GM10248 (cell line): ENCODE results near the gene ITCH.
"Not testable (repeated sequence)": the region's sequence is repeated elsewhere in the genome, so short reads cannot be mapped to it uniquely, and the experiment has no call there.

Source experiments
- CTCF ChIA-PET: fragments of 300-600 bp; sonication (Branson Sonifier 250); formaldehyde crosslinking; extraction: SDS; loops from one replicate; lab custom pipeline; 2021; ENCODE audit warnings: antibody characterized with exemption; lab: Yijun Ruan, JAX
- POLR2A ChIA-PET: fragments of 350-650 bp; sonication (Branson Sonifier 250); formaldehyde crosslinking; extraction: SDS; loops from one replicate; lab custom pipeline; 2020; ENCODE audit warnings: antibody characterized with exemption; lab: Yijun Ruan, JAX
- DNase-seq: peaks from one replicate; pipeline ENCODE4 v3.0.0; 2012; ENCODE audit errors: extremely low spot score
- CTCF ChIP-seq: IDR thresholded peaks from 2 replicates; pipeline ENCODE4 v1.5.1; 2012; ENCODE audit warnings: mild to moderate bottlenecking, low read depth; ENCODE audit errors: extremely low read depth, missing control alignments, control extremely low read depth

The ITCH gene

GRCh38 chr20:34355427-34355826 is 7.6 kb upstream of the ITCH start:
- CTCF ChIA-PET, result no interaction called here
- POLR2A ChIA-PET, result no interaction called here
- no peak for TF ChIP-seq CTCF

GRCh38 chr20:34359729-34360128 is 3.3 kb upstream of the ITCH start:
- ChIA-PET CTCF (interaction anchor here (0.8 to 1.4 kb wide), 3 partner anchors 9 to 22 kb away, joined by 3 to 5 read pairs (median 3); no protein-coding TSS in a partner anchor), POLR2A (interaction anchor here (0.6 kb wide), 1 partner anchor 85 kb away, joined by 8 read pairs; no protein-coding TSS in a partner anchor)
- DNase-seq, result not testable (repeated sequence)

More at GRCh38 chr20:34355427-34355826, 7.6 kb upstream of the ITCH start:
- no peak for DNase-seq

GRCh38 chr20:34362502-34363061 is 491 bp upstream of the ITCH start:
- ChIA-PET CTCF (interaction anchor here (0.7 to 3.8 kb wide), 6 partner anchors 14 to 407 kb away, joined by 3 to 19 read pairs (median 5); no protein-coding TSS in a partner anchor), POLR2A (interaction anchor here (0.5 to 1.1 kb wide), 7 partner anchors 14 to 258 kb away, joined by 3 to 11 read pairs (median 5); no protein-coding TSS in a partner anchor)
- no peak for DNase-seq
- no peak for TF ChIP-seq CTCF

GRCh38 chr20:34363465-34364222 is 571 bp downstream of the ITCH start:
- ChIA-PET CTCF (interaction anchor here (1.2 to 3.8 kb wide), 4 partner anchors 13 to 406 kb away, joined by 3 to 19 read pairs (median 6); no protein-coding TSS in a partner anchor), POLR2A (interaction anchor here (0.5 to 1.1 kb wide), 4 partner anchors 13 to 187 kb away, joined by 3 to 6 read pairs (median 4); no protein-coding TSS in a partner anchor)
- TF ChIP-seq CTCF, result no peak
- DNase-seq, result no peak

GRCh38 chr20:34364223-34364506 is 1.1 kb downstream of the ITCH start:
- CTCF ChIA-PET, result interaction anchor here (1.2 to 3.8 kb wide), 2 partner anchors 51 to 113 kb away, joined by 3 to 19 read pairs; no protein-coding TSS in a partner anchor
- DNase-seq, result no peak
- TF ChIP-seq CTCF, result no peak
- POLR2A ChIA-PET, result no interaction called here

GRCh38 chr20:34365765-34366213 is 2.7 kb downstream of the ITCH start:
- DNase-seq, result peak; percentile 72
- ChIA-PET POLR2A (interaction anchor here (0.6 kb wide), 1 partner anchor 393 kb away, joined by 5 read pairs; no protein-coding TSS in a partner anchor), CTCF (interaction anchor here (1.1 kb wide), 1 partner anchor 11 kb away, joined by 3 read pairs; no protein-coding TSS in a partner anchor)
- TF ChIP-seq CTCF, result no peak
